ENCODE measurements around the gene KIAA2012. TPM values are rescaled to one million over a fixed set of nuclear protein-coding genes. Genes with fewer than 3 reads are reported as not detected.

KIAA2012 gene
- total and polyA plus RNA-seq, 2 of the 8 experiments (the other 6 are each of a cell fraction or from before 2014, with no cell fraction given), result not detected

DNA sequence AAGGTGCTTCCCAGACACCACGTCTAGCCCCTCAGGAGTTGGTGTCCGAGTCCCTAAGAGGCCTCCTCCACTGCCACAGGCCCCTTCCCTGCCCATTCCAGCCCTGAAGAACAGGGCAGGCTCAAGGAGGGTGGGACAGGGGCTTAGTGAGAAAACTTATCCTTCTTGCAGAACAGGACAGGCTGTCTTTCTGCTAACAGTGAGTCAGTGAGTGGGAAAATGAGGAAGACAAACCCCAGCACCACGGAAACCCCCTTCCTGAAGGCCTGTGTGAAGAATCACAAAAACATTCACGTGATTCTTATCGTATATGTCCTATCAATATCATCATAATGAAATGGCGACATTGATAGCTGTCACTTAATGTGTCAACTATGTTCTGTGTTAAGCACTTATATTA lies 29.6 kb upstream of the KIAA2012 start:
- Histone ChIP-seq H3K27ac (ENCODE audit: low read depth, low read length) (no peak overlapping the region), H3K23me2 (ENCODE audit: low read depth, low read length) (peaks cover under 1% of the 10 kb centered on the region; the same call in 1 of the 2 replicates), H3K79me2 (ENCODE audit: control insufficient read depth in 1 of 2, insufficient read depth in 2 of 2, low read length in 2 of 2) (peaks cover 0 to 7% of the 10 kb centered on the region in 2 experiments; a peak in 3 of 4 replicates), H2BK15ac (ENCODE audit: low read length) (no peak overlapping the region), H3K56ac (replicated peaks; ENCODE audit: insufficient read length, low read depth, low read length) (no peak overlapping the region), H3K23ac (ENCODE audit: insufficient read length) (no peak overlapping the region), H4K5ac (ENCODE audit: insufficient read length, low read depth, low read length) (no peak overlapping the region), H3K36me3 (ENCODE audit: control insufficient read depth in 2 of 4, insufficient read depth in 4 of 4, low read length in 3 of 4) (peaks cover 0 to 7% (median 0%) of the 10 kb centered on the region in 4 experiments; a peak in 1 of 8 replicates), H3K27me3 (replicated peaks in 1 of 4; ENCODE audit: control insufficient read depth in 3 of 4, extremely low read depth in 1 of 4, insufficient read depth in 3 of 4, low read length in 3 of 4) (no peaks in the 10 kb centered on the region), H4K91ac (replicated peaks; ENCODE audit: insufficient read length, low read length) (no peak overlapping the region), H2BK20ac (ENCODE audit: low read length) (no peak overlapping the region), H3K18ac (ENCODE audit: extremely low read depth, low read length) (no peak overlapping the region), H3K4ac (replicated peaks; ENCODE audit: insufficient read length, low read depth, low read length) (no peak overlapping the region), H3K4me2 (ENCODE audit: insufficient read depth in 1 of 2, low read depth in 2 of 2, low read length in 2 of 2) (no peak overlapping the region), H2AFZ (ENCODE audit: low read length) (no peak overlapping the region), H2BK120ac (replicated peaks; ENCODE audit: low read depth, low read length) (no peak overlapping the region), H3K14ac (ENCODE audit: insufficient read length) (no peak overlapping the region), H3K9ac (replicated peaks in 1 of 4; ENCODE audit: extremely low read depth in 1 of 4, low read depth in 3 of 4, low read length in 3 of 4) (no peak overlapping the region), H3K9me3 (ENCODE audit: insufficient read depth in 2 of 2, low read depth in 1 of 2, low read length in 1 of 2) (no peaks in the 10 kb centered on the region), H2BK5ac (ENCODE audit: low read depth, low read length) (no peak overlapping the region), H4K20me1 (replicated peaks in 1 of 2; ENCODE audit: control insufficient read depth in 1 of 2, insufficient read depth in 2 of 2, low read length in 2 of 2) (peaks cover 3 to 5% of the 10 kb centered on the region in 2 experiments), H4K8ac (ENCODE audit: extremely low read depth, insufficient read depth, low read length) (no peak overlapping the region; the same call in 1 of the 2 replicates), H3K4me3 (ENCODE audit: extremely low read depth in 1 of 4, insufficient read depth in 2 of 4, low read depth in 3 of 4, low read length in 4 of 4) (no peak overlapping the region), H2BK12ac (ENCODE audit: low read depth, low read length) (no peak overlapping the region), H3K4me1 (replicated peaks in 1 of 4; ENCODE audit: control insufficient read depth in 3 of 4, insufficient read depth in 4 of 4, low read length in 3 of 4) (peaks cover 0 to 10% (median 5%) of the 10 kb centered on the region in 4 experiments; a peak in 4 of 7 replicates), H2AK5ac (ENCODE audit: low read depth, low read length) (no peak overlapping the region), H3K79me1 (ENCODE audit: low read depth, low read length) (no peaks in the 10 kb centered on the region)
- ChIA-PET POLR2A (ENCODE audit: partially characterized antibody) (interaction anchor here (0.9 to 1.6 kb wide), 2 partner anchors 10 to 12 kb away, joined by 3 to 5 read pairs; partner anchors contain the start of gene FZD7), CTCF (ENCODE audit: partially characterized antibody) (interaction anchor here (1.1 to 1.7 kb wide), 3 partner anchors 27 to 183 kb away, joined by 3 to 4 read pairs (median 3); no protein-coding TSS in a partner anchor)
- FAIRE-seq (no peak), DNase-seq (ENCODE audit: low read depth in 1 of 2, low spot score in 2 of 2) (no peak)
- WGBS, 2 experiments (ENCODE audit: extremely low coverage in 1 of 2, insufficient coverage in 1 of 2, insufficient read length in 1 of 2, insufficient replicate concordance in 2 of 2, low coverage in 1 of 2, low lambda C conversion rate in 2 of 2, missing lambda C conversion rate in 1 of 2), result 85% methylated on average over 6 of the region's 6 CpGs; no CpG with 5 or more reads in 1 of the 2 experiments

Data from H1 (cell line).